Heart left ventricle (tissue), 13 donors: Measurements from ENCODE around the gene NSD1.

ENCODE experiments used
- POLR2A ChIP-seq, 2 donors: fragments of 450-650 bp; IDR thresholded peaks; one replicate each; pipeline ENCODE4 v1.6.1; 2017; ENCODE audit warnings: antibody characterized with exemption in 2 of 2, mild to moderate bottlenecking in 2 of 2, moderate library complexity in 2 of 2
- TF ChIP-seq, protein P1 (sequence below), 12 donors: fragments of 200-600 bp; sonication (generic) in 4 of 12; IDR thresholded peaks; one replicate each; pipeline versions ENCODE4 v1.5.0 to v1.8.0; 2018 to 2022; ENCODE audit warnings: antibody characterized with exemption in 12 of 12, mild to moderate bottlenecking in 5 of 12
- donor health status: ischemic (EF 13 %, LVEDD 7.1; RV severe dilation, severe dysfunction).
- donor health status: DM: no; HTN: yes; CAD: no.
- donor health status: DM: no; HTN: no; CAD: no.
- donor health status: ischemic (EF 25% LVEDD 6.9; RV normal size, moderate dysfunction).
- donor health status: ischemic (EF 25% LVEDD 5.7; RV mildly dilated, moderate dysfunction).
- donor health status: ischemic (EF 35%, LVEDD 5.7; RV mildly dilated, moderate dysfunction).
- donor health status: nonischemic (EF 11% LVEDD 7.7; RV severe dilation, severe dysfunction).
- donor health status: DM: yes; HTN: yes; CAD: no.
- donor health status: PGD.
- donor health status: ischemic (EF 29% LVEDD 5.4; RV normal size, mild dysfunction).
- donor health status: nonischemic (EF 23%, LVEDD 6.1; RV moderate dilation, normal function).

DNA sequence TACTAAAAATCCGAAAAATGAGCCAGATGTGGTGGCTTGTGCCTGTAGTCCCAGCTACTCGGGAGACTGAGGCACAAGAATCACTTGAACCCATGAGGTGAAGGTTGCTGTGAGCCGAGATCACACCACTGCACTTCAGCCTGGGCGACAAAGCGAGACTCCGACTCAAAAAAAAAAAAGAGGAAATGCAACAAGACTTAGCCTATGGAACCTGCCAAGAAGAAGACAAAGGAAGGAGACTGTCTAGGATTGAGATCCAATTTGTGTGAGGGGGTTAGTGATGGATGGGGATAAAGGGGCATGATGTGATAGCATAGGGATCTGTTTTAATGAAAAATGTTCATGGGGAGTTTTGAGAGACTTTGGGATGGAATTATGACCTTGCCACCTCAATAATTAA is 97.1 kb downstream of the NSD1 start:
- TF ChIP-seq, protein P1, sequence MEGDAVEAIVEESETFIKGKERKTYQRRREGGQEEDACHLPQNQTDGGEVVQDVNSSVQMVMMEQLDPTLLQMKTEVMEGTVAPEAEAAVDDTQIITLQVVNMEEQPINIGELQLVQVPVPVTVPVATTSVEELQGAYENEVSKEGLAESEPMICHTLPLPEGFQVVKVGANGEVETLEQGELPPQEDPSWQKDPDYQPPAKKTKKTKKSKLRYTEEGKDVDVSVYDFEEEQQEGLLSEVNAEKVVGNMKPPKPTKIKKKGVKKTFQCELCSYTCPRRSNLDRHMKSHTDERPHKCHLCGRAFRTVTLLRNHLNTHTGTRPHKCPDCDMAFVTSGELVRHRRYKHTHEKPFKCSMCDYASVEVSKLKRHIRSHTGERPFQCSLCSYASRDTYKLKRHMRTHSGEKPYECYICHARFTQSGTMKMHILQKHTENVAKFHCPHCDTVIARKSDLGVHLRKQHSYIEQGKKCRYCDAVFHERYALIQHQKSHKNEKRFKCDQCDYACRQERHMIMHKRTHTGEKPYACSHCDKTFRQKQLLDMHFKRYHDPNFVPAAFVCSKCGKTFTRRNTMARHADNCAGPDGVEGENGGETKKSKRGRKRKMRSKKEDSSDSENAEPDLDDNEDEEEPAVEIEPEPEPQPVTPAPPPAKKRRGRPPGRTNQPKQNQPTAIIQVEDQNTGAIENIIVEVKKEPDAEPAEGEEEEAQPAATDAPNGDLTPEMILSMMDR (IDR thresholded peaks at IDR 0.05), result no peak
- TF ChIP-seq POLR2A (IDR thresholded peaks at IDR 0.05), result no peak
